ENCODE data around the gene NRN1L. TPM values are rescaled to one million over a fixed set of nuclear protein-coding genes. Genes with fewer than 3 reads are reported as not detected.
"Not testable (repeated sequence)": the region's sequence is repeated elsewhere in the genome, so short reads cannot be mapped to it uniquely, and the experiment has no call there.

NRN1L gene
- total RNA-seq, 1 experiment from 2014 or later: not detected

DNA sequence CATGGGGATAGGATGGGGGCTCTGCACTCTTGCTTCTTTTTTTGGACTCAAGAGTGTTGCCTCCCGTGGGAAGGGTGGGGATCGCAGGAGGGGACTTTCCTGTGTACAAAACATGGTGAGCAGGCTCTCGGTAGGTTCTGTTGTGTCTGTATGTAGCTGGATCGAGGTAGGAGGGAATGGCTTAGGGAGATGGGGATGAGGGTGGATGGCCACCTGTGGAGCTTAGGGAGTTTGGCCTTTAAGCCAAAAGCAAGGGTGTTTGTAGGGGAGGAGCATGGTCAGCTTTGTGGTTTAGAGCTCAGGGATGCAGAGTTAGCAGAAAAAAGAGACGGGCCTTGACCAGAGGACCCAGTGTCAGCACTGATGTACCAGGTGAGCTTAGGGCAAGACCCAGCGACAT is 22.8 kb upstream of the NRN1L start:
- no peaks in the 10 kb centered on the region for H3K27me3 ChIP-seq (ENCODE audit: low read length)
- peaks cover 82% of the 10 kb centered on the region for H3K79me2 ChIP-seq (ENCODE audit: low read length)
- DNase-seq (no peak), ATAC-seq (no peak)
- ChIA-PET POLR2A (ENCODE audit: unreplicated experiment) (no interaction called here), CTCF (interaction anchor here (0.9 kb wide), 1 partner anchor 45 kb away, joined by 5 read pairs; no protein-coding TSS in a partner anchor)
- TF ChIP-seq EZH2phosphoT487 (IDR thresholded peaks at IDR 0.05; ENCODE audit: borderline replicate concordance, low read length): no peak
- TF ChIP-seq, protein P1, sequence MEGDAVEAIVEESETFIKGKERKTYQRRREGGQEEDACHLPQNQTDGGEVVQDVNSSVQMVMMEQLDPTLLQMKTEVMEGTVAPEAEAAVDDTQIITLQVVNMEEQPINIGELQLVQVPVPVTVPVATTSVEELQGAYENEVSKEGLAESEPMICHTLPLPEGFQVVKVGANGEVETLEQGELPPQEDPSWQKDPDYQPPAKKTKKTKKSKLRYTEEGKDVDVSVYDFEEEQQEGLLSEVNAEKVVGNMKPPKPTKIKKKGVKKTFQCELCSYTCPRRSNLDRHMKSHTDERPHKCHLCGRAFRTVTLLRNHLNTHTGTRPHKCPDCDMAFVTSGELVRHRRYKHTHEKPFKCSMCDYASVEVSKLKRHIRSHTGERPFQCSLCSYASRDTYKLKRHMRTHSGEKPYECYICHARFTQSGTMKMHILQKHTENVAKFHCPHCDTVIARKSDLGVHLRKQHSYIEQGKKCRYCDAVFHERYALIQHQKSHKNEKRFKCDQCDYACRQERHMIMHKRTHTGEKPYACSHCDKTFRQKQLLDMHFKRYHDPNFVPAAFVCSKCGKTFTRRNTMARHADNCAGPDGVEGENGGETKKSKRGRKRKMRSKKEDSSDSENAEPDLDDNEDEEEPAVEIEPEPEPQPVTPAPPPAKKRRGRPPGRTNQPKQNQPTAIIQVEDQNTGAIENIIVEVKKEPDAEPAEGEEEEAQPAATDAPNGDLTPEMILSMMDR (conservative IDR thresholded peaks at IDR 0.05; ENCODE audit: low read depth, low read length): no peak
- no peak for TF ChIP-seq EZH2 (IDR thresholded peaks at IDR 0.05; ENCODE audit: low read length, unreplicated experiment)
- peak overlapping the region; percentile 87; the same call in 1 of the 2 replicates for H3K27ac ChIP-seq (ENCODE audit: low read length)
- no peaks in the 10 kb centered on the region for H3K9me3 ChIP-seq (ENCODE audit: low read length)
- no peak overlapping the region for H3K4me3 ChIP-seq (ENCODE audit: low read length)
- no peak overlapping the region for H2AFZ ChIP-seq (ENCODE audit: low read length)
- H3K4me1 ChIP-seq (ENCODE audit: insufficient read depth, low read length): peaks cover 36% of the 10 kb centered on the region
- intact Hi-C loops (cut with micrococcal nuclease): loop anchor here (2.0 kb wide), 1 partner anchor 15 kb away; the partner anchor contains the start of genes CENPT and NUTF2
- H3K36me3 ChIP-seq (ENCODE audit: low read depth, low read length): peaks cover 18% of the 10 kb centered on the region
- no peak overlapping the region for H3K9ac ChIP-seq (ENCODE audit: low read length)
- no peak overlapping the region for H3K4me2 ChIP-seq (ENCODE audit: low read length)
- H3K9me2 ChIP-seq (replicated peaks; ENCODE audit: low read length): no peaks in the 10 kb centered on the region
- BruUV-seq (replicated peaks): no TSS peak
- peaks cover 7% of the 10 kb centered on the region; the same call in 1 of the 2 replicates for H4K20me1 ChIP-seq (ENCODE audit: low read length)
- no peaks in the 10 kb centered on the region for H3F3A ChIP-seq (ENCODE audit: low read length, unreplicated experiment)

DNA sequence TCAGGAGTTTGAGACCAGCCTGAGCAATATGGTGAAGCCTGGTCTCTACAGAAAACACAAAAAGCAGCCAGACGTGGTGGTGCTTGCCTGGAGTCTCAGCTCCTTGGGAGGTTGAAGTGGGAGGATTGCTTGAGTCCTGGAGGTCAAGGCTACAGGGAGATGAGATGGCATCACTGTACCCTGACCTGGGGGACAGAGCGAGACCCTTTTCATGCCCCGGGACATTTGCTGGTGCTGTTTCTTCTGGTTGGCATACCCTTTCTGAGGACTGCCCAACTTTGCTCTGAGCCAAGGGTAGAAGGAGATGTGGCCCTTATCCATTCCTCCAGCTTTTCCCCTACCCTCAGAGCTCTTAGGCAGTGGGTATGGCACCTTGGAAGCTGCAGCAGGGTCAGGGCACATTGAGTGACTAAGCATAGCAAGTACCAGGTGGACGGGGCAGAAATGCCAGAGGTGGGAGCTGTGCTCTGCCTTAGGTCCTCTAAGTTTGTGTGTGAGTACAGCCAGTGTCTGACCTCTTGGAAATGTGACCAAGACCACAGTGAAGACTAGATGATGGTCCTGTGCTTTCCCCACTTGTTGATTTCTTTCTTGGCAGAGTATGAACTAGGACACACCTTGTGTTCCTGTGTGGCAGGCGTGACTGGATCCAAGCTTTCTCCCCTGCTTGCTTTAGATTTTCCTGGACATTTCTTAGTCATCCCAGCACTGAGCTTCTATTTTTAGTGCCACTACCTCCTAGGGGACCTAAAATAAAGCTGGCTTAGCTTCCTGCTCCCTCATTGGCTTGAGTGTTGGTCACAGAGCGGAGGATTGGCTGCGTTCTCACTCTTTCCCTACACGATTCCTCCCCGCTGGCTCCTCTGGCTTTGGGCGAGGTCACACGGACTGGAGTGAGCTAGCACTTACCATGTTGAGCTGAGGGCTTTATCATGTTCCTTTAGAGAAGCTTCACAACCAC is 21.8 kb upstream of the NRN1L start:
- no peaks in the 10 kb centered on the region for H3F3A ChIP-seq (ENCODE audit: low read length, unreplicated experiment)
- H3K27me3 ChIP-seq (ENCODE audit: low read length): no peaks in the 10 kb centered on the region
- peaks cover 74% of the 10 kb centered on the region for H3K79me2 ChIP-seq (ENCODE audit: low read length)
- no TSS peak for BruUV-seq (replicated peaks)
- ChIA-PET POLR2A (ENCODE audit: unreplicated experiment) (no interaction called here), CTCF (interaction anchor here (0.5 kb wide), 1 partner anchor 321 kb away, joined by 3 read pairs; no protein-coding TSS in a partner anchor)
- H3K36me3 ChIP-seq (ENCODE audit: low read depth, low read length): peaks cover 18% of the 10 kb centered on the region
- H3K9me3 ChIP-seq (ENCODE audit: low read length): no peaks in the 10 kb centered on the region
- H3K9ac ChIP-seq (ENCODE audit: low read length): no peak overlapping the region
- H3K4me3 ChIP-seq (ENCODE audit: low read length): no peak overlapping the region
- DNase-seq (no peak), ATAC-seq (no peak)
- no peaks in the 10 kb centered on the region for H3K9me2 ChIP-seq (replicated peaks; ENCODE audit: low read length)
- intact Hi-C loops (cut with micrococcal nuclease): no loop called here
- H4K20me1 ChIP-seq (ENCODE audit: low read length): peaks cover 7% of the 10 kb centered on the region; the same call in 1 of the 2 replicates
- TF ChIP-seq EZH2phosphoT487 (IDR thresholded peaks at IDR 0.05; ENCODE audit: borderline replicate concordance, low read length) (no peak), EZH2 (IDR thresholded peaks at IDR 0.05; ENCODE audit: low read length, unreplicated experiment) (no peak)
- TF ChIP-seq, protein P1 (conservative IDR thresholded peaks at IDR 0.05; ENCODE audit: low read depth, low read length): no peak
- no peak overlapping the region for H2AFZ ChIP-seq (ENCODE audit: low read length)
- H3K4me2 ChIP-seq (ENCODE audit: low read length): no peak overlapping the region
- no peak overlapping the region for H3K27ac ChIP-seq (ENCODE audit: low read length)
- H3K4me1 ChIP-seq (ENCODE audit: insufficient read depth, low read length): peaks cover 28% of the 10 kb centered on the region

DNA sequence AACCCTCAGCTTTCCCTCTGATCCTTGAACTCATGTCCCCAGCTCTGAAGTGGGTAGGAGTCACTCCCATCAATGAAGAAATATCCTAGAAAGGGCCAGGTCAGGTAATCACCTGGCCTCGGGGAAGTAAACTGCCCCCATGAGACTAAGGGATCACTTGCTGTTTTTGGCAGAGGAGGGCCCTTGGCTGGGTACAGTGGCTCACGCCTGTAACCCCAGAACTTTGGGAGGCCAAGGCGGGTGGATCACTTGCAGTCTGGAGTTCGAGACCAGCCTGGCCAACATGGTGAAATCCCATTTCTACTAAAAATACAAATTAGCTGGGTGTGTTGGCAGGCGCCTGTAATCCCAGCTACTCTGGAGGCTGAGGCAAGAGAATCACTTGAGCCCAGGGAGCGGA is 20.6 kb upstream of the NRN1L start:
- H3K27ac ChIP-seq (ENCODE audit: low read length); H4K20me1 ChIP-seq (ENCODE audit: low read length): not testable (repeated sequence)
- H3K79me2 ChIP-seq (ENCODE audit: low read length): peaks cover 63% of the 10 kb centered on the region

More for the DNA sequence above, 20.6 kb upstream of the NRN1L start:
- H3F3A ChIP-seq (ENCODE audit: low read length, unreplicated experiment); intact Hi-C loops (cut with micrococcal nuclease); ATAC-seq; H3K9me3 ChIP-seq (ENCODE audit: low read length); H3K4me3 ChIP-seq (ENCODE audit: low read length); H2AFZ ChIP-seq (ENCODE audit: low read length); H3K9me2 ChIP-seq (replicated peaks; ENCODE audit: low read length); BruUV-seq (replicated peaks); H3K4me2 ChIP-seq (ENCODE audit: low read length); H3K27me3 ChIP-seq (ENCODE audit: low read length); POLR2A ChIA-PET (ENCODE audit: unreplicated experiment); H3K9ac ChIP-seq (ENCODE audit: low read length); CTCF ChIA-PET; DNase-seq: not testable (repeated sequence)
- peaks cover 22% of the 10 kb centered on the region for H3K36me3 ChIP-seq (ENCODE audit: low read depth, low read length)
- H3K4me1 ChIP-seq (ENCODE audit: insufficient read depth, low read length): peaks cover 17% of the 10 kb centered on the region
